ENCODE data around the gene SCPEP1. TPM values are rescaled to one million over a fixed set of nuclear protein-coding genes. Genes with fewer than 3 reads are reported as not detected.
A peak's percentile ranks its signal among the peaks of the same experiment; 100 is the strongest.

The SCPEP1 gene, protein sequence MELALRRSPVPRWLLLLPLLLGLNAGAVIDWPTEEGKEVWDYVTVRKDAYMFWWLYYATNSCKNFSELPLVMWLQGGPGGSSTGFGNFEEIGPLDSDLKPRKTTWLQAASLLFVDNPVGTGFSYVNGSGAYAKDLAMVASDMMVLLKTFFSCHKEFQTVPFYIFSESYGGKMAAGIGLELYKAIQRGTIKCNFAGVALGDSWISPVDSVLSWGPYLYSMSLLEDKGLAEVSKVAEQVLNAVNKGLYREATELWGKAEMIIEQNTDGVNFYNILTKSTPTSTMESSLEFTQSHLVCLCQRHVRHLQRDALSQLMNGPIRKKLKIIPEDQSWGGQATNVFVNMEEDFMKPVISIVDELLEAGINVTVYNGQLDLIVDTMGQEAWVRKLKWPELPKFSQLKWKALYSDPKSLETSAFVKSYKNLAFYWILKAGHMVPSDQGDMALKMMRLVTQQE
- total RNA-seq (100 to 1,000 TPM; 194 to 487 (median 235) TPM), polyA plus RNA-seq (100 to 1,000 TPM; 206 to 408 (median 334) TPM)
- long read RNA-seq, donor 1, transcript SCPEP1-202 (4 exons, 924 nt): minor isoform, 15 of 321 reads
- long read RNA-seq, donor 1, transcript SCPEP1-201 (13 exons, 1,942 nt): major isoform, 126 of 321 reads
- long read RNA-seq, donor 1, partial matches to known transcripts: 175 of 321 reads
- long read RNA-seq, donor 1, other reads (novel, unspliced or antisense): 0 of 321 reads
- long read RNA-seq, donor 2, transcript SCPEP1-201 (13 exons, 1,942 nt): major isoform, 91 of 262 reads
- long read RNA-seq, donor 2, transcript SCPEP1-202 (4 exons, 924 nt): minor isoform, 24 of 262 reads
- long read RNA-seq, donor 2, partial matches to known transcripts: 129 of 262 reads
- long read RNA-seq, donor 2, other reads (novel, unspliced or antisense): 12 of 262 reads
- long read RNA-seq, donor 3, transcript SCPEP1-201 (13 exons, 1,942 nt): major isoform, 119 of 231 reads
- long read RNA-seq, donor 3, partial matches to known transcripts: 101 of 231 reads
- long read RNA-seq, donor 3, other reads (novel, unspliced or antisense): 8 of 231 reads
- long read RNA-seq, donor 4, transcript SCPEP1-201 (13 exons, 1,942 nt): major isoform, 195 of 231 reads
- long read RNA-seq, donor 4, partial matches to known transcripts: 17 of 231 reads
- long read RNA-seq, donor 4, other reads (novel, unspliced or antisense): 17 of 231 reads
- long read RNA-seq, donor 5, transcript SCPEP1-201 (13 exons, 1,942 nt): major isoform, 425 of 501 reads
- long read RNA-seq, donor 5, partial matches to known transcripts: 11 of 501 reads
- long read RNA-seq, donor 5, other reads (novel, unspliced or antisense): 61 of 501 reads
- long read RNA-seq, donor 6, transcript SCPEP1-201 (13 exons, 1,942 nt): major isoform, 109 of 135 reads
- long read RNA-seq, donor 6, partial matches to known transcripts: 16 of 135 reads
- long read RNA-seq, donor 6, other reads (novel, unspliced or antisense): 9 of 135 reads
- long read RNA-seq, donor 7, transcript SCPEP1-201 (13 exons, 1,942 nt): major isoform, 17 of 108 reads
- long read RNA-seq, donor 7, transcript SCPEP1-202 (4 exons, 924 nt): minor isoform, 10 of 108 reads
- long read RNA-seq, donor 7, partial matches to known transcripts: 77 of 108 reads
- long read RNA-seq, donor 7, other reads (novel, unspliced or antisense): 0 of 108 reads
- long read RNA-seq, donor 8, transcript SCPEP1-201 (13 exons, 1,942 nt): major isoform, 148 of 255 reads
- long read RNA-seq, donor 8, transcript SCPEP1-202 (4 exons, 924 nt): minor isoform, 10 of 255 reads
- long read RNA-seq, donor 8, partial matches to known transcripts: 85 of 255 reads
- long read RNA-seq, donor 8, other reads (novel, unspliced or antisense): 9 of 255 reads
- long read RNA-seq, donor 9, transcript SCPEP1-202 (4 exons, 924 nt): minor isoform, 30 of 260 reads
- long read RNA-seq, donor 9, transcript SCPEP1-201 (13 exons, 1,942 nt): major isoform, 112 of 260 reads
- long read RNA-seq, donor 9, partial matches to known transcripts: 111 of 260 reads
- long read RNA-seq, donor 9, other reads (novel, unspliced or antisense): 5 of 260 reads
- long read RNA-seq, donor 10, transcript SCPEP1-201 (13 exons, 1,942 nt): major isoform, 20 of 86 reads
- long read RNA-seq, donor 10, partial matches to known transcripts: 61 of 86 reads
- long read RNA-seq, donor 10, other reads (novel, unspliced or antisense): 0 of 86 reads

DNA sequence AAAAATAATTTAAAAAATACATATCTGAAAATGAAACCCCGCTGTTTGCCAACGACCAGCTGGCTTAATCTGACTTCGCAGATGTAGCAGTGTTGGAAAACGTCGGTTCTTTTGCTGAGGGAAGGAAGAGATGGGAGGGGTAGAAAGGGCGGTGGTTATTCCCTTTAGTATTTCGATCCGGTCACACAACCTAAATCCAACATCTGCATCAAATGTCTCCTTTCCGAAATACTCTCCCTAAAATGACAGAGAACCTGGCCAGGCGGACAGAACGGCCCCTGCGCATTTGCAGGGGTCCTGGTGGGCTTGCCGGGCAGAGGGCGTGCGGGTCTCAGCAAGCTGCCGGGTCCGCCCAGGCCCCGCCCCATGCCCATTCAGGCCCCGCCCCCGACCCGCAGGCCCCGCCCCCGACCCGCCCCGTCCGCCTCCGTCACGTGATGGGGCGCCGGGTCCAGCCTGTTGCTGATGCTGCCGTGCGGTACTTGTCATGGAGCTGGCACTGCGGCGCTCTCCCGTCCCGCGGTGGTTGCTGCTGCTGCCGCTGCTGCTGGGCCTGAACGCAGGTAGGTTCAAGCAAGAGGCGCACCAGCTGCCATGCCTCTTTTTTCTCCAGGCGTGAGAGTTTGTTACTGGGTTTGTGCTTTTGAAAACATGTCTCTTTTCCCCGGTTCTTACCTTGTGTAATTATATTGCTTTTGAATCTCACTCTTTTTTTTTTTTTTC is at the start of gene SCPEP1:
Gene SCPEP1, plus strand, starts transcription at position 459 of the 723 bp plus-strand sequence. Its CDS starts 29 bp downstream, at position 488.
- Histone ChIP-seq H3K27ac (peak within 1 kb of the TSS; percentile 16 to 85 (median 70)), H3K4me1 (replicated peaks in 1 of 2) (peaks cover 10 to 30% of the 10 kb centered on the region in 2 donors), H3K27me3 (no peaks in the 10 kb centered on the region), H3K9me3 (replicated peaks in 1 of 3) (no peaks in the 10 kb centered on the region), H3K4me3 (peak within 1 kb of the TSS in 3 of 4 donors; percentile 4 to 73 (median 50)), H3K36me3 (replicated peaks in 1 of 2) (peaks cover 0 to 8% of the 10 kb centered on the region in 2 donors)
- intact Hi-C loops (cut with DNase I): no loop called here
- WGBS, 4 donors: 0 to 1% (median 0%) methylated on average over 21 to 42 of the region's 42 CpGs
- DNase-seq: peak; percentile 87 to 94 (median 89)
- TF ChIP-seq, protein P1, sequence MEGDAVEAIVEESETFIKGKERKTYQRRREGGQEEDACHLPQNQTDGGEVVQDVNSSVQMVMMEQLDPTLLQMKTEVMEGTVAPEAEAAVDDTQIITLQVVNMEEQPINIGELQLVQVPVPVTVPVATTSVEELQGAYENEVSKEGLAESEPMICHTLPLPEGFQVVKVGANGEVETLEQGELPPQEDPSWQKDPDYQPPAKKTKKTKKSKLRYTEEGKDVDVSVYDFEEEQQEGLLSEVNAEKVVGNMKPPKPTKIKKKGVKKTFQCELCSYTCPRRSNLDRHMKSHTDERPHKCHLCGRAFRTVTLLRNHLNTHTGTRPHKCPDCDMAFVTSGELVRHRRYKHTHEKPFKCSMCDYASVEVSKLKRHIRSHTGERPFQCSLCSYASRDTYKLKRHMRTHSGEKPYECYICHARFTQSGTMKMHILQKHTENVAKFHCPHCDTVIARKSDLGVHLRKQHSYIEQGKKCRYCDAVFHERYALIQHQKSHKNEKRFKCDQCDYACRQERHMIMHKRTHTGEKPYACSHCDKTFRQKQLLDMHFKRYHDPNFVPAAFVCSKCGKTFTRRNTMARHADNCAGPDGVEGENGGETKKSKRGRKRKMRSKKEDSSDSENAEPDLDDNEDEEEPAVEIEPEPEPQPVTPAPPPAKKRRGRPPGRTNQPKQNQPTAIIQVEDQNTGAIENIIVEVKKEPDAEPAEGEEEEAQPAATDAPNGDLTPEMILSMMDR (IDR thresholded peaks at IDR 0.05): no peak
- TF ChIP-seq POLR2A (IDR thresholded peaks at IDR 0.05): peak; percentile 85 to 94

DNA sequence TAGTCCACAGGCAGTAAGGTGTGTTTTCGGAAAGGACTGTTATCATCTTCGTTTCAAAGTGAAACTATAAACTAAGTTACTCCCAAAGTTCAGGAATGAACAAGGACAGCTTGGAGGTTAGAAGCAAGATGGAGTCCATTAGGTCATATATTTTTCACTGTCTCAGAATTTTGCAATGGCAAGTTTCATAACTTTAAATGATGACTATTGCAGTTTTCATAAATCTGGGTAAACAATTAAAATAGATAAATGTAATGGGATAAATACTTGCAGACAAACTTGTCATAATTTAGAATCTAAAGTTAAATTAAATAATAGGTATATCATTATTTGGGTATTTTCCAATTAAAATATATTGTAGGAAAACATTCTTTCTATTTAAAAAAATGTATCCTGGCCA is 49.3 kb upstream of the SCPEP1 start:
- intact Hi-C loops (cut with DNase I): no loop called here
- H3K27me3 ChIP-seq: no peaks in the 10 kb centered on the region
- WGBS, 4 donors: 76 to 88% (median 85%) methylated on average over 2 of the region's 2 CpGs
- H3K4me3 ChIP-seq: no peak overlapping the region
- H3K27ac ChIP-seq: no peak overlapping the region
- no peaks in the 10 kb centered on the region for H3K4me1 ChIP-seq (replicated peaks in 1 of 2)
- no peak for TF ChIP-seq POLR2A (IDR thresholded peaks at IDR 0.05)
- TF ChIP-seq, protein P1 (IDR thresholded peaks at IDR 0.05): no peak
- no peaks in the 10 kb centered on the region for H3K36me3 ChIP-seq (replicated peaks in 1 of 2)
- peaks cover 0 to 5% (median 0%) of the 10 kb centered on the region in 3 donors for H3K9me3 ChIP-seq (replicated peaks in 1 of 3)
- DNase-seq: no peak
